Activated T-cell treated with anti-CD3 and anti-CD28 coated beads for 48 hours (primary cell): ENCODE data around the gene GGTA1.
"Not testable (repeated sequence)": the region's sequence is repeated elsewhere in the genome, so short reads cannot be mapped to it uniquely, and the experiment has no call there.

ENCODE experiments used
- DNase-seq: peaks from one replicate; pipeline ENCODE4 v3.0.0-alpha.2; 2020; ENCODE audit warnings: low read depth

The GGTA1 gene

GRCh38 chr9:121455527-121456239 lies 44.0 kb downstream of the GGTA1 start:
- DNase-seq, result peak; percentile 39

- no peak for DNase-seq
Measured at GRCh38 chr9:121454972-121455371, 44.7 kb downstream of the GGTA1 start.

- DNase-seq, result no peak
Measured at GRCh38 chr9:121453232-121453892, 46.3 kb downstream of the GGTA1 start.

GRCh38 chr9:121452085-121452484 lies 47.6 kb downstream of the GGTA1 start:
- no peak for DNase-seq

GRCh38 chr9:121451586-121451985 lies 48.1 kb downstream of the GGTA1 start:
- no peak for DNase-seq

GRCh38 chr9:121450241-121450640 lies 49.4 kb downstream of the GGTA1 start:
- no peak for DNase-seq

- no peak for DNase-seq
Measured at GRCh38 chr9:121449786-121450185, 49.9 kb downstream of the GGTA1 start.

GRCh38 chr9:121447321-121447834 lies 52.3 kb downstream of the GGTA1 start:
- no peak for DNase-seq

GRCh38 chr9:121445986-121446385 lies 53.7 kb downstream of the GGTA1 start:
- DNase-seq, result peak; percentile 5

GRCh38 chr9:121443981-121444380 lies 55.7 kb downstream of the GGTA1 start:
- DNase-seq, result no peak

GRCh38 chr9:121441165-121441564 lies 58.5 kb downstream of the GGTA1 start:
- no peak for DNase-seq

GRCh38 chr9:121439711-121440664 lies 59.7 kb downstream of the GGTA1 start:
- no peak for DNase-seq

GRCh38 chr9:121439016-121439415 lies 60.6 kb downstream of the GGTA1 start:
- DNase-seq, result no peak

GRCh38 chr9:121437891-121438290 lies 61.8 kb downstream of the GGTA1 start:
- DNase-seq, result no peak

- not testable (repeated sequence) for DNase-seq
Measured at GRCh38 chr9:121437046-121437445, 62.6 kb downstream of the GGTA1 start.

GRCh38 chr9:121434969-121435368 lies 64.7 kb downstream of the GGTA1 start:
- no peak for DNase-seq

- DNase-seq, result no peak
Measured at GRCh38 chr9:121427899-121428298, 71.7 kb downstream of the GGTA1 start.

GRCh38 chr9:121424024-121424432 lies 75.6 kb downstream of the GGTA1 start:
- DNase-seq, result no peak

GRCh38 chr9:121411993-121412392 lies 87.7 kb downstream of the GGTA1 start:
- DNase-seq, result no peak

- no peak for DNase-seq
Measured at GRCh38 chr9:121405899-121406298, 93.7 kb downstream of the GGTA1 start.
